Stimulated activated effector memory CD8-positive, alpha-beta T cell treated with anti-CD3 and anti-CD28 coated beads, Interleukin-12 subunit alpha, Interleukin-12 subunit beta, amount 100 ng/mL, for 72 hours (primary cell): ENCODE data around the gene EMP2.

Source experiments
- ATAC-seq: fragments of 150-1000 bp; cut with Tn5 transposase; 2 replicates; pipeline ENCODE4 v1.10.0; 2021
- DNase-seq, 2 donors: peaks; one replicate each; pipeline ENCODE4 v3.0.0; 2021 to 2022; ENCODE audit warnings: low spot score in 2 of 2
- H3K27ac Mint-ChIP-seq: one replicate; pipeline ENCODE4 v1.8.0; 2022; ENCODE audit warnings: mild to moderate bottlenecking, mixed read lengths
- H3K36me3 Mint-ChIP-seq: one replicate; pipeline ENCODE4 v1.8.0; 2022; ENCODE audit warnings: mild to moderate bottlenecking, mixed read lengths
- H3K4me1 Mint-ChIP-seq: one replicate; pipeline ENCODE4 v1.8.0; 2022; ENCODE audit warnings: mixed read lengths
- H3K4me3 Mint-ChIP-seq: one replicate; pipeline ENCODE4 v1.8.0; 2022; ENCODE audit warnings: mild to moderate bottlenecking, mixed read lengths
- H3K9me3 Mint-ChIP-seq: one replicate; pipeline ENCODE4 v1.8.0; 2022; ENCODE audit warnings: mixed read lengths

EMP2 gene

DNA sequence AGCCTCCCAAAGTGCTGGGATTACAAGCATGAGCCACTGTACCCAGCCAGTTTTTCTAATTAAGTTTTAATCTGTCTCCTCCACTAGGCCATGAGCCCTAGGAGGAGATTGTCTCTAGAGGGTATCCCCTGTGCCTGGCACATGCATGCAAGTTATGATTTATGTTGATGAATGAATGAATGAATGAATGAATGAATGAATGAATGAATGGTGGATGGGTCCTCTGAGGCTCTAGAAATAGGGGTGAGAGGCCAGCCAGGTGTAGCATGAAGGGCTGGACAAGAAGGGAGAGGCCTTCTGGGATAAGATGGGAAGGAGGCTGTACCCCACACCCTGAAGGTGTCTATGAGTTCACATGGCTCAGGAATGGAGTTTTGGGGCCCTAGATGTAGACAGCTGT is 48.8 kb downstream of the EMP2 start:
- Mint-ChIP-seq H3K4me1 (no peaks in the 10 kb centered on the region), H3K9me3 (no peaks in the 10 kb centered on the region), H3K27ac (no peak overlapping the region), H3K36me3 (no peaks in the 10 kb centered on the region), H3K4me3 (no peak overlapping the region)
- DNase-seq, result no peak
- ATAC-seq, result peak; percentile 24

DNA sequence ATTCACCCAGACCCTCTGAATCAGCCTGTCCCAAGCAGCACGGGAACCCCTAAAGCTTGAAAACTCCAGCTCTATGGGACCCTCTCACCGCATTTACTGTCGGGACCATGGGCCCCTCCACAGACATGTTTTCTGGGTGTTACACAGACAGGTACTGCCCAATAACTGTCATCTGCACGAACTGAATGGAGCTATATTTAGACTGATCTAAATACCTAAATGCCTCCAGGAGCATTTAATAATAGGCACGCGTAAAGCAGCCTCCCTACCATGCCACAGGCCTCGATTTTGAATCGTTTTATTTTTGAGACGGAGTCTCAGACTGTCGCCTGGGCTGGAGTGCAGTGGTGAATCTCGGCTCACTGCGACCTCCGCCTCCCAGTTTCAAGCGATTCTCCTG is 49.7 kb downstream of the EMP2 start:
- ATAC-seq (no peak), DNase-seq (no peak)
- no peaks in the 10 kb centered on the region for H3K36me3 Mint-ChIP-seq
- no peak overlapping the region for H3K4me3 Mint-ChIP-seq
- no peak overlapping the region for H3K27ac Mint-ChIP-seq
- H3K9me3 Mint-ChIP-seq, result no peaks in the 10 kb centered on the region
- H3K4me1 Mint-ChIP-seq, result no peaks in the 10 kb centered on the region

DNA sequence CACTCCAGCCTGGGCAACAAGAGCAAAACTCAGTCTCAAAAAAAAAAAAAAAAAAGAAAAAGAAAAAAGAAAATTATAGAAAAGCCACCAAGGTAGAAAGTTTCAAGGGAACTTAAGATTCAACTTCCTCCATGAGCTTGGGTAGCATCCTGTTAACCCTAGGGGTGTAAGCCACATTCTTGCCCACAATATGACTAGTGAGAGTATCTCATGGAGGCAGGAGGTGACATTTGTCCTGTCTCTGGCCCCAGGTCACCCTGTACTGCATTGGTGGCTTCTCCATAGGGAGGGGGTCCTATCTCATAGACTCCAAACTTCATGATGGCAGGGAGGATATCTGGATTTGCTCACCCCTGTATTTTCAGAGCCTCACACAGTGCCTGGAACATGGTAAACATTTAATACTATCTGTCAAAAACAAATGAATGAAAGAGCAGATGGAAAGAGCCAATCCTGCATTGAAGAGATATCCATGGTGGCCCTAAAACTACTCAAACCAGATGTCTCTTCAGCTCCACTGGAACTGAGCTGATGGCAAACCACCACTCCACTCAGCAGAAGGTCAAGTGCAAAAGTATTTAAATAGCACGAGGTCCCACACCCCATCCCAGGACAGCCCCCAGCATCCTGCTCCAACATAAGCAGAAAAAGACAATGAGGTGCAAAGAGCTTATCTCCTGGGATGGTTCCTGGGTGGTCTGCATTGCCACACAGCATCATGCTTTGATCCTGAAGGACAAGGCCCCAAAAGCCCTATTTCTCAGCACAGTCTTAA is 50.3 kb downstream of the EMP2 start:
- Mint-ChIP-seq H3K4me1 (no peaks in the 10 kb centered on the region), H3K27ac (no peak overlapping the region), H3K36me3 (no peaks in the 10 kb centered on the region), H3K9me3 (no peaks in the 10 kb centered on the region), H3K4me3 (no peak overlapping the region)
- ATAC-seq, result no peak
- no peak for DNase-seq

DNA sequence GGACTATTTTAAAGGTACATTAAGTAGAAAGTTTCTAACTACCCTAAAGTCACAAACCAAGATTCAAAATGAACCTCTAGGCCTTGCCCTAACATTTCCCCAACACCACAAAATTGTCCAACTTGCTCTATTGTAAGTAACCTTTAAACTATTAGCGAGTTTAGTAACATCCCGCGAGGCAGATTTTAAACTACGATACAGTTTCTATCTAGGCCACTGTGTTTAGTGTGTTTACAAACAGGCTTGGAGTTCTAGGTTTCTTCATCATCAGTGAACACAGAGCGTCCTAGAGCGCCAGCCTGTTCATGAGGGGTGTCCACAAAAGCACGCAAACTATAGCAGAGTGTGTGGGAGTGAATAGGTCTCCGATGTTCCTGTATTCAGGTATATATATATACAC is 51.8 kb downstream of the EMP2 start:
- no peaks in the 10 kb centered on the region for H3K4me1 Mint-ChIP-seq
- H3K27ac Mint-ChIP-seq, result no peak overlapping the region
- ATAC-seq, result no peak

DNA sequence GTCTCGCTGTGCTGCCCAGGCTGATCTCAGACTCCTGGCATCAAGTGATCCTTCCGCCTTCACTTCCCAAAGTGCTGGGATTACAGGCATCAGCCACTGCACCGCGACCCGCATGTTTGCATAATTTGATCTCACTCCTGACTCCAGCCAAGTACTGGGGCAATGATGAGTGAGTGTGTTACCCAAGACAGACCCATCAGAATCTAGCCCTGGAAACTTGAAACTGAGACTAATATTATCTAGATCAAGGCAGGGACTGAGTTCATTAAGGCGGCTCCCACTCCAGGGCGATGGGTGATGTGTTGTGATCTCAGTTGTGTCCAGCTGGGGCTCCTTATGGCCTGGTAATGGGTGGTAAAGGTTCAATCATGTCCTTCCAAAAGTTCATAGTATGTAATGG is 53.4 kb downstream of the EMP2 start:
- no peak for ATAC-seq
- H3K36me3 Mint-ChIP-seq, result no peaks in the 10 kb centered on the region
- no peak for DNase-seq
- no peak overlapping the region for H3K27ac Mint-ChIP-seq
- H3K4me3 Mint-ChIP-seq, result no peak overlapping the region
- H3K4me1 Mint-ChIP-seq, result no peaks in the 10 kb centered on the region
- H3K9me3 Mint-ChIP-seq, result no peaks in the 10 kb centered on the region

More for the DNA sequence above, 51.8 kb downstream of the EMP2 start:
- Mint-ChIP-seq H3K9me3 (no peaks in the 10 kb centered on the region), H3K4me3 (no peak overlapping the region), H3K36me3 (no peaks in the 10 kb centered on the region)
- no peak for DNase-seq

DNA sequence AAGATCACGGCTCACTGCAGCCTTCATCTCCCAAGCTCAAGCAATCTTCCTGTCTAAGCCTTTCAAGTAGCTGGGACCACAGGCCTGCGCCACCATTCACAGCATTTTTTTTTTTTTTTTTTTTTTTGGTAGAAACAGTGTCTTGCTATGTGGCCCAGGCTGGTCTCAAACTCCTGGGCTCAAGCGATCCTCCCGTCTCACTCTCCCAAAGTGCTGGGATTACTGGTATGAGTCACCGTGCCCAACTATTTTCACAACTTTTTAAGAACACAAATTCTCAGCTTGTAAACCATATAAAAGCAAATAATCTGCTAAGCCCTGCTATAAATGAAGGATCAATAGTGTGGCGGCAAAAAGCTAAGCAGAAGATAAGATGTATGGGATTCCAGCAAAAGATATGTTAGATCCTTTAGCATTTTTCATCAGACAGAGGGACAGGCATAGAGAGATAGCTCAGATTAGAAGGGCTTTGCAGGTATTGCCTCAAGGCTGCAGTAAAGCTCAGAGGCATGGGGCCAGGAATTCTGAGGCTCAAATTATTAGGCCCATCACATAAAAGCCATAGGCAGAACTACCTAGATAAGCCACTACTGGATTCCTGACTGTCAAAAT is 55.1 kb downstream of the EMP2 start:
- ATAC-seq (no peak), DNase-seq (no peak)
- Mint-ChIP-seq H3K36me3 (no peaks in the 10 kb centered on the region), H3K4me3 (no peak overlapping the region), H3K9me3 (no peaks in the 10 kb centered on the region), H3K4me1 (no peaks in the 10 kb centered on the region), H3K27ac (peak overlapping the region; percentile 63)

DNA sequence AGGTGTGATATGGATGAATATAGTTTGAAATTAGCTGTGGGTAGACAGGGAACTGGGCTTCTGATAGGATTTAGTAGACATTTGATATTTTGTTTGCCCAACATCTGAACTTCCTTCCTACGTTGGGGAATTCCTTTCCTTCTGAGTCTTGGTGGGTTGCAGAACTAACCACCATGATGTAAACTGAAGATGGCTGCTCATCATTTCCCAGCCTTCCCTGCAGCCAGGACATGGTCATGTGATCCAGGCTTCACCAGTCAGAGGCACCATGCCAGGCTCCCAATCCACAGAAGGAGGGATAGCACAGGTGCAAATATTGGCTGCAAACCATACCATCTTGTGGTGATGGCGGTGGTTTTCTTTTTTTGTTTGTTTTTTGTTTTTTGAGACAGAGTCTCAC is 57.4 kb downstream of the EMP2 start:
- DNase-seq, result no peak
- ATAC-seq, result no peak
- Mint-ChIP-seq H3K27ac (no peak overlapping the region), H3K4me1 (no peaks in the 10 kb centered on the region), H3K36me3 (no peaks in the 10 kb centered on the region), H3K9me3 (no peaks in the 10 kb centered on the region), H3K4me3 (no peak overlapping the region)

DNA sequence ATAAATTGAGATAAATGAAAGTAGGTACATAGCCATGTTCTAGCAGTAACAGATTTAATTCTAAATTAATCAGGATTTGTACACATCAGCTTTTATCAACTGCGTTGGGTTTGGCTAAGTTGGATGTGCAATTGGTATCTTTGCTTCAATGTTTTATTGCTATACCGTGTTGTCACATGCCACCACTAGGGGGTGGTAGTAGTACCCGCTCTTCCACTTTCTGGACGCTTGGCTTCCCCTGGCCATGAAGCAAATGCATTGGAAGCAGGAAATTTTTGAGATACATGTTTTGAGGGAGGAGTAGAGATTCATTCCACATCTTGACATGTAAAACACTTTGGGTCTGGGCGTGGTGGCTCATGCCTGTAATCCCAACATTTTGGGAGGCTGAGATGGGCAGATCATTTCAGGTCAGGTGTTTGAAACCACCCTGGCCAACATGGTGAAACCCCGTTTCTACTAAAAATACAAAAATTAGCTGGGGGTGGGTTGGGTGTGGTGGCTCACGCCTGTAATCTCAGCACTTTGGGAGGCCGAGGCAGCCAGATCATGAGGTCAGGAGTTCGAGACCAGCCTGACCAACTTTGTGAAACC is 58.6 kb downstream of the EMP2 start:
- no peaks in the 10 kb centered on the region for H3K4me1 Mint-ChIP-seq
- H3K27ac Mint-ChIP-seq, result no peak overlapping the region
- DNase-seq (peak in 1 of 2 donors; percentile 67), ATAC-seq (peak; percentile 36)
- no peak overlapping the region for H3K4me3 Mint-ChIP-seq
- H3K36me3 Mint-ChIP-seq, result no peaks in the 10 kb centered on the region
- no peaks in the 10 kb centered on the region for H3K9me3 Mint-ChIP-seq

DNA sequence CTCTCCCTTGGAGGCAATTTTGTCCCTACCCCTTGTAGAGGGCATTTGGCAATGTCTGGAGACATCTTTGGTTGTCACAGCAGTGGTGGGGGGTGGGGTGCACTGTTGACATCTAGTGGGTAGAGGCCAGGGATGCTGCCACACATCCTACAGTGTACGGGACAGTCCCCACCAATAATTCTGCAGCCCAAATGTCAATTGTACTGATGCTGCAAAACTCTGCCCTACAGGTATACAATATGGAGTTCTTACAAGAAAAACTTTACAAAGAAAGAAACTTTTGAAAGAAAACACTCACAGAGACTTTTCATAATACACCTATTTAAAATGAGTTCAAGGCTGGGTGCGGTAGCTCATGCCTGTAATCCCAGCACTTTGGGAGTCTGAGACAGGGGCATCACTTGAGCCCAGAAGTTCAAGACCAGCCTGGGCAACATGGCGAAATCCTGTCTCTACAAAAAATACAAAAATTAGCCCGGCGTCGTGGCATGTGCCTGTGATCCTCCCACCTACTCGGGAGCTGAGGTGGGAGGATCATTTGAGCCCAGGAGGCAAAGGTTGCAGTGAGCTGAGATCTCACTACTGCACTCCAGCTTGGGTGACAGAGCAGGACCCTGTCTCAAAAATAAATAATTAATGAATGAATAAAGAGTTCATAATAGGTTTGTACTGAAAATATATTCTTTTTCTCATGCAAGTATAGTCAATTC is 59.4 kb downstream of the EMP2 start:
- Mint-ChIP-seq H3K9me3 (no peaks in the 10 kb centered on the region), H3K27ac (no peak overlapping the region), H3K4me3 (no peak overlapping the region), H3K36me3 (no peaks in the 10 kb centered on the region), H3K4me1 (no peaks in the 10 kb centered on the region)
- DNase-seq (no peak), ATAC-seq (no peak)

DNA sequence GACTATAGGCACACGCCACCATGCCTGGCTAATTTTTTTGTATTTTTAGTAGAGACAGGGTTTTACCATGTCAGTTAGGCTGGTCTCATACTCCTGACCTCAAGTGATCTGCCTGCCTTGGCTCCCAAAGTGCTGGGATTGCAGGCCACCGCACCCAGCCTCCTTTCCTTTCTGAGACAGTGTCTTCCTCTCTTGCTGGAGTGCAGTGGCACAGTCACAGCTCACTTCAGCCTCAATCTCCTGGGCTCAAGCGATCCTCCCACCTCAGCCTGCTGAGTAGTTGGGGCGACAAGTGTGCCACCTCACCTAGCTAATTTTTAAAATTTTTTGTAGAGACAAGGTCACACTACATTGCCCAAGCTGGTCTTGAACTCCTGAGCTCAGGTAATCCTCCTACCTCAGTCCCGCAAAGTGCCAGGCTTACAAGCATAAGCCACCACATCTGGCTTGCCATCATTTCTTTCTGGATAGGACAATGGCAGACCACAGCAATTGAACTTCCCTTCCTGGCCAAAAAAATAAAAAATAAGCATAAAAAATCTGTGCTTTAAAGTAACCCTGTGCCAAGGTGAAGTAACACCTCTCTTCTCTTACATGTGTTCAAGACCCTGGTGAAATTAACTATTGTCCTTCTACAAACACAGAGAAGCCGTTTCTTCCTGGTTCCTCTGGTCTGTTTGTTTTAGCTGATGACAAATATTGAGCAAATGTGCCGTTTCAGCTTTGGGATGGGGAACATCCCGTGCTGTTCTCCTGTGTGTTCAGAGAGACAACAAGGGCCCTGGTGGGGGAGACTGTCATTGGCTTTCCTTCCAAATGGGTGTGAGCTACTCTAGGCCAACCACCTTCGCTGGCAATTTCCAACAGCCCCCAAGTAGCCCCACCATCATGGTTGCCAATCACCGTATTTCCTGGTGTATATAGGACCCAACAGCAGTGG is 60.2 kb downstream of the EMP2 start:
- Mint-ChIP-seq H3K36me3 (no peaks in the 10 kb centered on the region), H3K4me1 (no peaks in the 10 kb centered on the region), H3K4me3 (no peak overlapping the region), H3K9me3 (no peaks in the 10 kb centered on the region), H3K27ac (peak overlapping the region; percentile 61)
- ATAC-seq, result no peak
- DNase-seq, result no peak

DNA sequence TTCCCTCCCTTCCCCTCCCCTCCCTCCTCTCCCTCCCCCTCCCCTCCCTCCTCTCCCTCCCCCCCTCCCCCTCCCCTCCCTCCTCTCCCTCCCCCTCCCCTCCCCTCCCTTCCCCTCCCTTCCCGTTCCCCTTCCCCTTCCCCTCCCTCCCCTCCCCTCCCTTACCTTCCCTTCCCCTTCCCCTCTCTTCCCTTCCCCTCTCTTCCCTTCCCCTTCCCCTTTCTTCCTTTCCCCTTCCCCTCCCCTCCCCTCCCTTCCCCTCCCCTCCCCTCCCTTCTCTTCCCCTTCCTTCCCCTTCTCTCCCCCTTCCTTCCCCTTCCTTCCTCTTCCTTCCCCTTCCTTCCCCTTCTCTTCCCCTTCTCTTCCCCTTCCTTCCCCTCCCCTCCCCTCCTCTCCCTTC is 61.1 kb downstream of the EMP2 start:
- H3K9me3 Mint-ChIP-seq, result no peaks in the 10 kb centered on the region

DNA sequence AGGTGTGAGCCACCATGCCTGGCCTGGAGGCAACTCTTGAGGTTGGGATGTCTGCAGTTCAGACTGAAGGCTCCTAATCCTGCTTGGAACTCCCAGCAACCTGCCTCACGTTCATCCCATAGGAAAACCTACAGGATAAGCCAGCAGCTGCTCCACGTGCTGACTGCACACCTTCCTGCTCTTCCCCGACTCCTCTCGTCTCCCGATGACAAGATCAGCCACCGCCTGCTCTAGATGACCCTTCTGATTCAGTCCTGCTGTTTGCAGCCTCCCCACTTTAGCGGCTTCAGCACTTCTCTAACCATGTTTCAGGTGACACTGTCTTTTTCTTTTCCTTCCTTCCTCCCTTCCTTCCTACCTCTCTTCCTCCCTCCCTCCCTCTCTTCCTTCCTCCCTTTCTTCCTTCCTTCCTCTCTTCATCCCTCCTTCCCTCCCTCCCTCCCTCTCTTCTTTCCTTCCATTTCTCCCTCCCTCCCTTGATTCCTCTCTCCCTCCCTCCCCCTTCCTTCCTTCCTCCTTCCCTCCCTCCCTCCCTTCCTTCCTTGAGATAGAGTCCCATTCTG is 61.8 kb downstream of the EMP2 start:
- H3K36me3 Mint-ChIP-seq, result no peaks in the 10 kb centered on the region
- no peaks in the 10 kb centered on the region for H3K9me3 Mint-ChIP-seq
- no peak overlapping the region for H3K27ac Mint-ChIP-seq
- no peak overlapping the region for H3K4me3 Mint-ChIP-seq
- H3K4me1 Mint-ChIP-seq, result no peaks in the 10 kb centered on the region
- no peak for DNase-seq
- no peak for ATAC-seq

More for the DNA sequence above, 61.1 kb downstream of the EMP2 start:
- DNase-seq, result no peak
- Mint-ChIP-seq H3K4me3 (no peak overlapping the region), H3K36me3 (no peaks in the 10 kb centered on the region), H3K4me1 (no peaks in the 10 kb centered on the region), H3K27ac (no peak overlapping the region)
- ATAC-seq, result no peak

DNA sequence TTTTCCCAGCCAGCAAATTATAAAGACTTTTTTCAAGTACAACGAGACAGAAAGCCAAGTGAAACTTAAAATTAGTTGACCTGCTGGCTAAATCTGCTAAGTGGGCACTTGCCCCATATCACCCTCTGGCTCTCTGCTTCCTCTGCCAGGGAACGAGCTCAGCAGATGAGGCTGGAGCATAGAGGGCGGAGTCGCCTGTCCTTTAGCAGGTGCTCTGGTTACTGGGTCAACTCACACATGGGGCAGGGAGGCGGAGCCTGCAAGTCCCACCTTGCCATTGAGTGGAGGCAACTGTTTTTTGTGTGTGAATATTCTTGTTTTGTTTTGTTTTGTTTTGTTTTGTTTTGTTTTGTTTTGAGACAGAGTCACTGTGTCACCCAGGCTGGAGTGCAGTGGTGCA is 62.5 kb downstream of the EMP2 start:
- Mint-ChIP-seq H3K36me3 (no peaks in the 10 kb centered on the region), H3K27ac (no peak overlapping the region), H3K4me3 (no peak overlapping the region)

DNA sequence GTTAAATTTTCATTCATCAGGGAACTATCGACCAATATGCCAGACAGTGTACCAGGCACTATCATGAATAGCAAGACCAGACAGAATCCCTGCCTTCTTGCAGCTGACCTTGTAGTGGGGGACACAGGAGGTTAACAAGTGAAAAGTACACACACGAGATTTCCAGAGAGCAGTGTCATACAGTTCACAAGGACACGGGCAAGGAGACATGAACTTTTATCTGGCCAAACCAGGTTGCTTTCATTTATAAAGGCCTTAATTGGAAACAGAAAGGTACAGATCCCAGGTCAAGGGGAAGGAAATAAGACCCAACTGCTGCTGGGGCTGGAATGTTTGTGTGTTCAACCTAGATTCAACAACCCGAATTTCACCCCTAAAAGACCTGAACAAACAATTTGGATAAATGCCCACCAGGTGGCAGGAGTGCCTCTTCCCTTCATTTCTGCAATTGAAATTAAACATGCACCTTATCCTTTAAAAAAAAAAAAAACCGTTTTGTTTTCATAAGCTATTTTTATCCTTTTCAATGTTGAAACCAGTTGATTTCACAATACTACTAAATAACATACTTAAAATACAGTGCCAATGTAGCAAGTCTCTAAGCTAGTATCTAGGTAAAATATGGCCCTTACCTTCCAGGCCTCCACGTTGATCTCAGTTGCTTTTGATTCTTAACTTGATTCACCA is 65.9 kb downstream of the EMP2 start:
- ATAC-seq (no peak), DNase-seq (peak; percentile 22 to 58)
- Mint-ChIP-seq H3K9me3 (no peaks in the 10 kb centered on the region), H3K4me3 (no peak overlapping the region), H3K4me1 (peaks cover 19% of the 10 kb centered on the region), H3K27ac (no peak overlapping the region), H3K36me3 (no peaks in the 10 kb centered on the region)

More for the DNA sequence above, 62.5 kb downstream of the EMP2 start:
- ATAC-seq, result no peak
- Mint-ChIP-seq H3K9me3 (no peaks in the 10 kb centered on the region), H3K4me1 (no peaks in the 10 kb centered on the region)
- no peak for DNase-seq
